ENCODE measurements around the gene ZNF814. TPM values are rescaled to one million over a fixed set of nuclear protein-coding genes. Genes with fewer than 3 reads are reported as not detected.

ZNF814 gene
- total and polyA plus RNA-seq, 11 donors = 8.7 to 20.9 (median 10.5) TPM

DNA sequence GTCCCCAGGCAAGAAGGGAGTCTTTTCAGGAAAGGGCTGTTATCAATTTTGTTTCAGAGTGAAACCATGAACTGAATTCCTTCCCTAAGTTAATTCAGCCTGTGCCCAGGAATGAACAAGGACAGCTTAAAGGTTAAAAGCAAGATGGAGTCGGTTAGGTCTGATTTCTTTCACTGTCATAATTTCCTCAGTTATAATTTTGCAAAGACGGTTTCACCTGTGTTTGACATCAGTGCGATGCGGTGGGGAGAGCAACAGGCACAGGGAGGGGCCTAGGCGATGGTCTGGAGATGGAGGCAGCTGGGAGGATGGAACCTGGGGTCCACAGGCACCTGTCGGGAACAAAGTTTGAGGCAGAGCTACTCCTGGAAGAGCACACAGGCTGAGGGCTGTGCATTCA is 68.2 kb downstream of the ZNF814 start:
- TF ChIP-seq, protein P1, sequence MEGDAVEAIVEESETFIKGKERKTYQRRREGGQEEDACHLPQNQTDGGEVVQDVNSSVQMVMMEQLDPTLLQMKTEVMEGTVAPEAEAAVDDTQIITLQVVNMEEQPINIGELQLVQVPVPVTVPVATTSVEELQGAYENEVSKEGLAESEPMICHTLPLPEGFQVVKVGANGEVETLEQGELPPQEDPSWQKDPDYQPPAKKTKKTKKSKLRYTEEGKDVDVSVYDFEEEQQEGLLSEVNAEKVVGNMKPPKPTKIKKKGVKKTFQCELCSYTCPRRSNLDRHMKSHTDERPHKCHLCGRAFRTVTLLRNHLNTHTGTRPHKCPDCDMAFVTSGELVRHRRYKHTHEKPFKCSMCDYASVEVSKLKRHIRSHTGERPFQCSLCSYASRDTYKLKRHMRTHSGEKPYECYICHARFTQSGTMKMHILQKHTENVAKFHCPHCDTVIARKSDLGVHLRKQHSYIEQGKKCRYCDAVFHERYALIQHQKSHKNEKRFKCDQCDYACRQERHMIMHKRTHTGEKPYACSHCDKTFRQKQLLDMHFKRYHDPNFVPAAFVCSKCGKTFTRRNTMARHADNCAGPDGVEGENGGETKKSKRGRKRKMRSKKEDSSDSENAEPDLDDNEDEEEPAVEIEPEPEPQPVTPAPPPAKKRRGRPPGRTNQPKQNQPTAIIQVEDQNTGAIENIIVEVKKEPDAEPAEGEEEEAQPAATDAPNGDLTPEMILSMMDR (IDR thresholded peaks at IDR 0.05) = no peak
- TF ChIP-seq POLR2A (IDR thresholded peaks at IDR 0.05) = no peak
- Histone ChIP-seq H3K36me3 (peaks cover 0 to 9% (median 0%) of the 10 kb centered on the region in 9 donors), H3K4me1 (peaks cover 0 to 31% (median 12%) of the 10 kb centered on the region in 12 donors), H3K9me3 (no peaks in the 10 kb centered on the region), H3K27ac (peak overlapping the region in 5 of 12 donors; percentile 74 to 82 (median 78)), H3K27me3 (no peaks in the 10 kb centered on the region), H3K4me3 (peak overlapping the region in 11 of 12 donors; percentile 63 to 99 (median 86))
- DNase-seq (no peak), ATAC-seq (no peak)
- intact Hi-C loops (cut with DNase I) = no loop called here
- WGBS, 4 donors = 73 to 77% (median 75%) methylated on average over 6 of the region's 6 CpGs

DNA sequence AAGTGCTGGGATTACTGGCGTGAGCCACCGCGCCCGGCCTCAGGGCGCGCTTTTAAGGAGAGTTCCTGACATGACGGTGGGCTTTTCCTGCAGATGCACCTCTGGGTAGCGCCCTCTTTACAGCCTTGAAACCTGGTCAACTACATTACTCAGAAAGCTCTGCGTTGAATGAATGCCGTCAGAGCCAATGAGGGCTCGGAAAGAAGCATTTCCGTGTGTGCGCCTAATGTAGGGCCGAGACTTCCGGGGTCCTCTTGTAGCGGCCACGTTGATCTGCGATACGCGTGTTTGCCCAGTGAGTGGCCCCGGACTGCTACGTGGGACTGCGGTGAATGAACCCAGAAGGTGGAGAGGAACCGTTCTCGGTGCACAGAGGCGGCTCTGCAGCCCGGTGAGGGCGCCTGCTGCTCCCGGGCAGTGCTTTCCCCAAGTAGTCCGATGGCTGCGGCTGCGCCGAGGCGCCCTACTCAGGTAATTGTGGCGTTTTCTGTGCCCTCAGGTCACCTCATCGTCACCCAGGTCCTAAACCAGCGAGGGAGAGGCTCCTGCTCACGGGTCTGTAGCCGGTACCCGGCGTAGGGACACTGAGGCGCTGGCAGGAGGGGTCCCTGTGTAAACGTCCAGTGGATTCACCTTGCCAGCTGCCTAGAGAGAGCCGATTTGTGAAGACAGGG is 69.2 kb downstream of the ZNF814 start:
- Histone ChIP-seq H3K4me1 (peaks cover 0 to 36% (median 12%) of the 10 kb centered on the region in 12 donors), H3K36me3 (peaks cover 0 to 9% (median 0%) of the 10 kb centered on the region in 9 donors), H3K9me3 (no peaks in the 10 kb centered on the region), H3K27ac (peak overlapping the region in 11 of 12 donors; percentile 58 to 85 (median 77)), H3K4me3 (peak overlapping the region; percentile 63 to 99 (median 84)), H3K27me3 (no peaks in the 10 kb centered on the region)
- intact Hi-C loops (cut with DNase I) = no loop called here
- TF ChIP-seq, protein P1 (IDR thresholded peaks at IDR 0.05) = peak in 4 of 12 donors; percentile 5 to 30 (median 22)
- TF ChIP-seq POLR2A (IDR thresholded peaks at IDR 0.05) = peak in 1 of 2 donors; percentile 41
- DNase-seq (peak; percentile 84 to 91 (median 88)), ATAC-seq (peak; percentile 84 to 91 (median 88))
- 0 to 1% (median 0%) methylated on average over 20 to 44 of the region's 44 CpGs for WGBS, 4 donors

DNA sequence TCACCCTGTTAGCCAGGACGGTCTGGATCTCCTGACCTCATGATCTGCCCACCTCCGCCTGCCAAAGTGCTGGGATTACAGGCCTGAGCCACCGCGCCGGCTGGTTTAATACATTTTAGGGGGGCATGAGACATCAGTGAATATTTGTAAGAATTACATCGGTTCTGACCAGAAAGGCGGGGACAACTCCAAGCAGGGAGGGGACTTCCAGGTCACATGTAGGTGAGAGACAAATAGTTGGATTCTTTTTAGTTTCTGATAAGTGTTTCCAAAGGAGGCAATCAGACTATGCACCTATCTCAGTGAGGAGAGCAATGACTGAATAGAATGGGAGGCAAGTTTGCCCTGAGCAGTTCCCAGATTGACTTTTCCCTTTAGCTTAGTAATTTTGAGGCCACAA is 70.5 kb downstream of the ZNF814 start:
- no peak for ATAC-seq
- WGBS, 4 donors = 89 to 90% (median 89%) methylated on average over 7 of the region's 7 CpGs
- Histone ChIP-seq H3K4me1 (peaks cover 0 to 41% (median 22%) of the 10 kb centered on the region in 12 donors), H3K27ac (no peak overlapping the region), H3K9me3 (no peaks in the 10 kb centered on the region), H3K4me3 (no peak overlapping the region), H3K36me3 (no peaks in the 10 kb centered on the region), H3K27me3 (no peaks in the 10 kb centered on the region)
- intact Hi-C loops (cut with DNase I) = no loop called here
- TF ChIP-seq, protein P1 (IDR thresholded peaks at IDR 0.05) = no peak
- no peak for TF ChIP-seq POLR2A (IDR thresholded peaks at IDR 0.05)
- DNase-seq = no peak

DNA sequence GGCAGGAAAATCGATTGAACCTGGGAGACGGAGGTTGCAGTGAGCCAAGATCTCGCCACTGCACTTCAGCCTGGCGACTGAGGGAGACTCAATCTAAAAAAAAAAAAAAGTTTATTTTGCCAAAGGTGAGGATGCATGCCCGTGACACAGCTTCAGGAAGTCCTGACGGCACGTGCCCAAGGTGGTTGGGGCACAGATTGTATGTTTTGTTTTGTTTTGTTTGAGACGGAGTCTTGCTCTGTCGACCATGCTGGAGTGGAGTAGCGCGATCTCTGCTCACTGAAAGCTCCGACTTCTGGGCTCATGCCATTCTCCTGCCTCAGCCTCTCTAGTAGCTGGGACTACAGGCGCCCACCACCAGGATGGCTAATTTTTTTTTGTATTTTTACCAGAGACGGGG is 70.9 kb downstream of the ZNF814 start:
- peaks cover 0 to 37% (median 22%) of the 10 kb centered on the region in 12 donors for H3K4me1 ChIP-seq
- ATAC-seq (no peak), DNase-seq (no peak)
- no peaks in the 10 kb centered on the region for H3K9me3 ChIP-seq
- H3K27me3 ChIP-seq = no peaks in the 10 kb centered on the region
- H3K27ac ChIP-seq = no peak overlapping the region
- intact Hi-C loops (cut with DNase I) = no loop called here
- 92 to 96% (median 94%) methylated on average over 14 of the region's 14 CpGs for WGBS, 4 donors
- H3K4me3 ChIP-seq = no peak overlapping the region
- H3K36me3 ChIP-seq = peaks cover 0 to under 1% (median 0%) of the 10 kb centered on the region in 9 donors
- TF ChIP-seq POLR2A (IDR thresholded peaks at IDR 0.05) = no peak
